Panc1 (cell line): ENCODE data around the gene ZNF281. TPM values are rescaled to one million over a fixed set of nuclear protein-coding genes. Genes with fewer than 3 reads are reported as not detected.

Source experiments
- ATAC-seq: fragments of 200-7000 bp; cut with Tn5 transposase; 2 replicates; pipeline ENCODE4 v1.9.1; 2020; ENCODE audit warnings: mild to moderate bottlenecking, moderate library complexity
- BruUV-seq: library from RNA; stranded (reverse); fragments of 400-500 nt; replicated peaks from 2 replicates; lab custom pipeline; 2021; lab: Mats Ljungman, UMichigan
- CTCF ChIA-PET: fragments of 300-600 bp; sonication (Branson Sonifier 250); formaldehyde crosslinking; loops from one replicate; lab custom pipeline; 2022; ENCODE audit warnings: antibody characterized with exemption; lab: Charles Lee
- POLR2A ChIA-PET: fragments of 300-600 bp; sonication (Branson Sonifier 250); formaldehyde crosslinking; loops from one replicate; lab custom pipeline; 2022; ENCODE audit warnings: antibody characterized with exemption; lab: Charles Lee
- DNase-seq: peaks from one replicate; pipeline ENCODE4 v3.0.0-alpha.2; 2010; ENCODE audit warnings: low read depth, low spot score
- H3K27ac ChIP-seq: 2 replicates; pipeline ENCODE4 v1.5.1; 2011; ENCODE audit warnings: mild to moderate bottlenecking, low read length, inconsistent platforms
- H3K27me3 ChIP-seq: fragments of 200-500 bp; sonication (Bioruptor generic); 2 replicates; pipeline ENCODE4 v1.6.0; 2014; ENCODE audit warnings: low read length, inconsistent platforms; ENCODE audit not compliant: control insufficient read depth, insufficient read depth
- H3K36me3 ChIP-seq: fragments of 200-500 bp; sonication (Bioruptor generic); 2 replicates; pipeline ENCODE4 v1.5.1; 2014; ENCODE audit warnings: inconsistent platforms, mild to moderate bottlenecking, low read length, moderate library complexity; ENCODE audit not compliant: control insufficient read depth, insufficient read depth
- H3K4me1 ChIP-seq: 2 replicates; pipeline ENCODE4 v1.5.1; 2011; ENCODE audit warnings: inconsistent platforms, mild to moderate bottlenecking, low read length, moderate library complexity; ENCODE audit not compliant: control insufficient read depth, insufficient read depth
- H3K4me3 ChIP-seq, 2 experiments: 2 replicates each; pipeline ENCODE4 v1.5.1; 2011 to 2012; ENCODE audit warnings: low read depth in 2 of 2, low read length in 2 of 2, mild to moderate bottlenecking in 2 of 2, inconsistent platforms in 1 of 2, moderate library complexity in 1 of 2
- H3K9me3 ChIP-seq: fragments of 200-500 bp; sonication (Bioruptor generic); 2 replicates; pipeline ENCODE4 v1.5.1; 2014; ENCODE audit warnings: low read depth, mild to moderate bottlenecking, inconsistent platforms, low read length, moderate library complexity; ENCODE audit not compliant: control insufficient read depth, insufficient read depth
- CTCF ChIP-seq: fragments of 450-650 bp; IDR thresholded peaks from 2 replicates; pipeline ENCODE4 v1.5.1; 2017; ENCODE audit warnings: mild to moderate bottlenecking
- POLR2AphosphoS5 ChIP-seq: IDR thresholded peaks from 2 replicates; pipeline ENCODE4 v1.6.1; 2012; ENCODE audit warnings: mild to moderate bottlenecking, low read depth, low read length, moderate library complexity
- REST ChIP-seq, 2 experiments: IDR thresholded peaks; 2 replicates each; pipeline ENCODE4 v1.6.1; 2011 to 2012; ENCODE audit warnings: low read depth in 2 of 2, control low read depth in 1 of 2, low read length in 1 of 2, mild to moderate bottlenecking in 1 of 2, moderate library complexity in 1 of 2; ENCODE audit not compliant: insufficient read depth in 1 of 2
- SIN3A ChIP-seq: IDR thresholded peaks from 2 replicates; pipeline ENCODE4 v1.6.1; 2012; ENCODE audit warnings: low read depth, mild to moderate bottlenecking, low read length, moderate library complexity, borderline replicate concordance; ENCODE audit not compliant: insufficient read depth
- TCF7L2 ChIP-seq: IDR thresholded peaks from 2 replicates; pipeline ENCODE4 v1.6.1; 2011; ENCODE audit warnings: mild to moderate bottlenecking, low read depth, low read length, inconsistent platforms
- in situ Hi-C: cut with HindIII; loops from 2 replicates; pipeline ENCODE4 v1.10.0; 2016; ENCODE audit warnings: low sequenced_read_pairs, low pct_unique_long_range_greater_than_20kb
- intact Hi-C: fragments of 100-400 bp; cut with micrococcal nuclease; formaldehyde crosslinking; loops from one replicate; pipeline ENCODE4 v1.10.0; 2022; ENCODE audit not compliant: unreplicated experiment
- total RNA-seq: library from RNA; stranded (reverse); gene quantifications from one replicate; pipeline ENCODE4 v1.2.1, GENCODE V29; 2021; ENCODE audit not compliant: unreplicated experiment

The ZNF281 gene
- total RNA-seq, 1 experiment from 2014 or later = 34.2 TPM

GRCh38 chr1:200454425-200454824, 44.6 kb upstream of the ZNF281 start:
- Histone ChIP-seq H3K4me3 (no peak overlapping the region), H3K9me3 (no peaks in the 10 kb centered on the region), H3K36me3 (no peaks in the 10 kb centered on the region), H3K27ac (no peak overlapping the region; the same call in 1 of the 2 replicates), H3K4me1 (no peaks in the 10 kb centered on the region), H3K27me3 (no peaks in the 10 kb centered on the region)
- ATAC-seq (no peak), DNase-seq (no peak)
- ChIA-PET CTCF (interaction anchor here (0.6 kb wide), 1 partner anchor 38 kb away, joined by 3 read pairs; no protein-coding TSS in a partner anchor), POLR2A (no interaction called here)
- TF ChIP-seq REST (IDR thresholded peaks at IDR 0.05; ENCODE audit: insufficient read depth in 1 of 2, low read depth in 2 of 2, low read length in 1 of 2) (no peak), CTCF (no peak), TCF7L2 (no peak), SIN3A (no peak), POLR2AphosphoS5 (no peak)
- BruUV-seq = no TSS peak
- intact Hi-C loops (no loop called here), in situ Hi-C loops (no loop called here)

- POLR2A ChIA-PET = no interaction called here
- ATAC-seq = no peak
Observed at GRCh38 chr1:200453553-200453905, 43.7 kb upstream of the ZNF281 start.

More at GRCh38 chr1:200453553-200453905, 43.7 kb upstream of the ZNF281 start:
- DNase-seq = no peak
- BruUV-seq = no TSS peak
- no peaks in the 10 kb centered on the region for H3K9me3 ChIP-seq
- TF ChIP-seq SIN3A (no peak), REST (IDR thresholded peaks at IDR 0.05; ENCODE audit: insufficient read depth in 1 of 2, low read depth in 2 of 2, low read length in 1 of 2) (no peak), CTCF (no peak), POLR2AphosphoS5 (no peak), TCF7L2 (no peak)
- H3K27ac ChIP-seq = no peak overlapping the region
- H3K27me3 ChIP-seq = no peaks in the 10 kb centered on the region
- in situ Hi-C loops (no loop called here), intact Hi-C loops (no loop called here)
- no peak overlapping the region for H3K4me3 ChIP-seq
- CTCF ChIA-PET = no interaction called here
- H3K36me3 ChIP-seq = no peaks in the 10 kb centered on the region
- no peaks in the 10 kb centered on the region for H3K4me1 ChIP-seq
